Measurements from ENCODE around the gene ZNF492.
"Not testable (repeated sequence)": the region's sequence is repeated elsewhere in the genome, so short reads cannot be mapped to it uniquely, and the experiment has no call there.

The ZNF492 gene

DNA sequence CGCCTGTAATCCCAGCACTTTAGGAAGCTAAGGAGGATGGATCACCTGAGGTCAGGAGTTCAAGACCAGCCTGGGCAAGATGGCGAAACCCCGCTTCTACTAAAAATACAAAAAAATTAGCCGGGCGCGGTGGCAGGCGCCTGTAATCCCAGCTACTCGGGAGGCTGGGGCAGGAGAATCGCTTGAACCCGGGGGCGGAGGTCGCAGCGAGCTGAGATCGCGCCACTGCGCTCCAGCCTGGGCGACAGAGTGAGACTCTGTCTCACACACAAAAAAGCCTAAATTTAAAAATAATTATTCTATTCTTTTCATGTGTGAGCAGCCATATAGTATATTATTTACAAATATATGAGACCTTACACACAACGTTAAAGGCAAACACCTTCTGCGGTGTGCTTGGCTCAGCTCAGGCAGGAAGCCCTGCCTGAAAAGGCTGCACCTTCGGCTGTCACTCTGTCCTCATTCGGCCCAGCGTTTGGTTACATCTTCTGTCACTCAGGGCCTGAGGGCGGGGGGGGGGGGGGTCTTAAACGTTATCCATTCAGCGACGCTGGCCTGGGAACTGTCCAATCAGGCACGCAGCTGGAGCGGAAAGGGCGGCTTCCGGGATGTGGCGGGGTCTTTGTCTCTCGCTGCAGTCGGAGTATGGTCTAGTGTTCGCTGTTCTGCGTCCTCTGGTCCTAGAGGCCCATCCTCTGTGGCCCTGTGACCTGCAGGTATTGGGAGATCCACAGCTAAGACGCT lies at the start of gene ZNF492:
ZNF492 (plus strand) TSS at position 619 of the 744 bp plus-strand sequence. CDS start 19,076 bp downstream, outside the sequence.
- Histone ChIP-seq H3K4me1 (ENCODE audit: control insufficient read depth in 5 of 5, insufficient read depth in 5 of 5, low read length in 5 of 5) (peaks cover 0 to 17% (median 11%) of the 10 kb centered on the region in 5 donors), H3K4me3 (ENCODE audit: low read depth in 1 of 5, low read length in 5 of 5) (peak within 1 kb of the TSS; percentile 76 to 90 (median 82)), H3K9ac (ENCODE audit: low read length in 5 of 5) (peak within 1 kb of the TSS; percentile 63 to 82 (median 70))
- H3K36me3 ChIP-seq (ENCODE audit: control insufficient read depth in 5 of 5, insufficient read depth in 5 of 5, low read length in 5 of 5); H3K9me3 ChIP-seq (ENCODE audit: control insufficient read depth in 5 of 5, low read length in 5 of 5); H3K27ac ChIP-seq (ENCODE audit: low read depth, low read length); H3K27me3 ChIP-seq (ENCODE audit: control insufficient read depth in 5 of 5, insufficient read depth in 4 of 5, low read length in 5 of 5): not testable (repeated sequence)

GRCh38 chr19:22595422-22595821 lies 38.7 kb upstream of the ZNF492 start:
- H3K4me3 ChIP-seq (ENCODE audit: low read depth in 1 of 5, low read length in 5 of 5), result no peak overlapping the region
- H3K27me3 ChIP-seq (ENCODE audit: control insufficient read depth in 5 of 5, insufficient read depth in 4 of 5, low read length in 5 of 5), result peaks cover 0 to 3% (median 0%) of the 10 kb centered on the region in 5 donors
- H3K4me1 ChIP-seq (ENCODE audit: control insufficient read depth in 5 of 5, insufficient read depth in 5 of 5, low read length in 5 of 5), result no peaks in the 10 kb centered on the region
- peaks cover 0 to 13% (median 7%) of the 10 kb centered on the region in 5 donors for H3K9me3 ChIP-seq (ENCODE audit: control insufficient read depth in 5 of 5, low read length in 5 of 5)
- H3K27ac ChIP-seq (ENCODE audit: low read depth, low read length), result no peak overlapping the region
- H3K9ac ChIP-seq (ENCODE audit: low read length in 5 of 5), result no peak overlapping the region
- no peaks in the 10 kb centered on the region for H3K36me3 ChIP-seq (ENCODE audit: control insufficient read depth in 5 of 5, insufficient read depth in 5 of 5, low read length in 5 of 5)

DNA sequence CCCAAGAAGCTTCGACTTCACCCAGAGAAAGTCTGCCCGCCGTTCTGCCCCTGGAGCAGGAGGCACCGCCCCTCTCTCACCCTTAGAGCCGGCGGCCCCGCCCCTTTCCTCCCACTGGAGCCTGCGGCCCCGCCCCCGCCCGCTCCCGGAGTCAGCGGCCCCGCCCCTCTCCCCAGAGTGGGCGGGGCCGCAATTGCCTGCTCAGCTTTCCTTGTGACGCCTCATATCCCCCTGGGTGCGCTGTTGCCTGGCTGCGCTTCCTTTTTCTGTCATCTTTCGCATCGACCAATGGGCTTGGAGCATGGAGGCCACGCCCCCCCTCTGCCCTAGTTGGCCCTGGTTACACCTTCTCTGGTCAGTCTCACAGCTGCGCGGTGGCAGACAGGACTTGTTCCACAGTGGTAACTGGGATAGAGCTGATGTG lies 38.2 kb upstream of the ZNF492 start:
- Histone ChIP-seq H3K9ac (ENCODE audit: low read length in 5 of 5) (no peak overlapping the region), H3K27ac (ENCODE audit: low read depth, low read length) (no peak overlapping the region), H3K4me3 (ENCODE audit: low read depth in 1 of 5, low read length in 5 of 5) (peak overlapping the region in 4 of 5 donors; percentile 22 to 41 (median 34)), H3K4me1 (ENCODE audit: control insufficient read depth in 5 of 5, insufficient read depth in 5 of 5, low read length in 5 of 5) (no peaks in the 10 kb centered on the region), H3K36me3 (ENCODE audit: control insufficient read depth in 5 of 5, insufficient read depth in 5 of 5, low read length in 5 of 5) (no peaks in the 10 kb centered on the region), H3K9me3 (ENCODE audit: control insufficient read depth in 5 of 5, low read length in 5 of 5) (peaks cover 0 to 18% (median 7%) of the 10 kb centered on the region in 5 donors), H3K27me3 (ENCODE audit: control insufficient read depth in 5 of 5, insufficient read depth in 4 of 5, low read length in 5 of 5) (peaks cover 0 to 4% (median 3%) of the 10 kb centered on the region in 5 donors)

GRCh38 chr19:22600690-22601648 lies 33.2 kb upstream of the ZNF492 start:
- H3K9ac ChIP-seq (ENCODE audit: low read length in 5 of 5), result no peak overlapping the region
- H3K27me3 ChIP-seq (ENCODE audit: control insufficient read depth in 5 of 5, insufficient read depth in 4 of 5, low read length in 5 of 5), result peaks cover 0 to 21% (median 5%) of the 10 kb centered on the region in 5 donors
- no peaks in the 10 kb centered on the region for H3K4me1 ChIP-seq (ENCODE audit: control insufficient read depth in 5 of 5, insufficient read depth in 5 of 5, low read length in 5 of 5)
- peaks cover 0 to 27% (median 15%) of the 10 kb centered on the region in 5 donors for H3K9me3 ChIP-seq (ENCODE audit: control insufficient read depth in 5 of 5, low read length in 5 of 5)
- H3K36me3 ChIP-seq (ENCODE audit: control insufficient read depth in 5 of 5, insufficient read depth in 5 of 5, low read length in 5 of 5), result no peaks in the 10 kb centered on the region
- no peak overlapping the region for H3K4me3 ChIP-seq (ENCODE audit: low read depth in 1 of 5, low read length in 5 of 5)
- H3K27ac ChIP-seq (ENCODE audit: low read depth, low read length), result no peak overlapping the region

DNA sequence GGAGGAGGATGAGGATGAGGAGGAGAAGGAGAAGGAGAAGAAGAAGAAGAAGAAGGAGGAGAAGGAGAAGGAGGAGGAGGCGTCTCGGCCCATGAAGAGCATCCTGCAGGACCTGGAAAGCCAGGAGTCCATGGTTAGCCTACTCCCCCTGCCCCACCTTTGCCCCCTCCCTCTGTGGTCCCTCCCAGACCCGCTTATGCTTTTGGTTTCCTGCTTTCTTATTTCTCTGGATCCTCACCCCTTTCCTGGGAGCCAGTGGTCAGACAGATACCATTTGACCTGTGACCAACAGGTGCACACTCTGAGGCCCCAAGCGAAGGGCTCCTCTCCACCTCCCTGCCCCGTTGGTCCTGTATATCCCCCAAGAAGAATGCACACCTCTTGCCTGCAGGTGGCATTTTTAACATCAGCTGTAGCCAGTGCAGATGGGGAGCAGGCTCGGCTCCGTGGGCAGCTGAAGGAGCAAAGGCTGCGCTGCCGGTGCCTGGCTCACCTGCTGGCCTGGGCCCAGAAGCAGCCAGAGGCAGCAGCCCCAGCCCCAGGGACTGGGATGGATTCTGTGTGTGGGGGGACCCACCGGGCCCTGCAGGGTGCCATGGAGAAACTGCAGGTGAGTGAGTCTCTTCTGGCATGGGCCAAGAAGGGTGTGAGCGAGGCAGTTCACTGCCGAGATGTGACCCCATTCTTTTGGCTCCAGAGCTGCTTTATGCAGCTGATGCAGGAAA lies 32.1 kb upstream of the ZNF492 start:
- no peak overlapping the region for H3K27ac ChIP-seq (ENCODE audit: low read depth, low read length)
- H3K4me3 ChIP-seq (ENCODE audit: low read depth in 1 of 5, low read length in 5 of 5), result no peak overlapping the region
- H3K36me3 ChIP-seq (ENCODE audit: control insufficient read depth in 5 of 5, insufficient read depth in 5 of 5, low read length in 5 of 5), result no peaks in the 10 kb centered on the region
- H3K4me1 ChIP-seq (ENCODE audit: control insufficient read depth in 5 of 5, insufficient read depth in 5 of 5, low read length in 5 of 5), result no peaks in the 10 kb centered on the region
- peaks cover 0 to 21% (median 5%) of the 10 kb centered on the region in 5 donors for H3K27me3 ChIP-seq (ENCODE audit: control insufficient read depth in 5 of 5, insufficient read depth in 4 of 5, low read length in 5 of 5)
- H3K9me3 ChIP-seq (ENCODE audit: control insufficient read depth in 5 of 5, low read length in 5 of 5), result peaks cover 0 to 27% (median 11%) of the 10 kb centered on the region in 5 donors
- H3K9ac ChIP-seq (ENCODE audit: low read length in 5 of 5), result no peak overlapping the region

DNA sequence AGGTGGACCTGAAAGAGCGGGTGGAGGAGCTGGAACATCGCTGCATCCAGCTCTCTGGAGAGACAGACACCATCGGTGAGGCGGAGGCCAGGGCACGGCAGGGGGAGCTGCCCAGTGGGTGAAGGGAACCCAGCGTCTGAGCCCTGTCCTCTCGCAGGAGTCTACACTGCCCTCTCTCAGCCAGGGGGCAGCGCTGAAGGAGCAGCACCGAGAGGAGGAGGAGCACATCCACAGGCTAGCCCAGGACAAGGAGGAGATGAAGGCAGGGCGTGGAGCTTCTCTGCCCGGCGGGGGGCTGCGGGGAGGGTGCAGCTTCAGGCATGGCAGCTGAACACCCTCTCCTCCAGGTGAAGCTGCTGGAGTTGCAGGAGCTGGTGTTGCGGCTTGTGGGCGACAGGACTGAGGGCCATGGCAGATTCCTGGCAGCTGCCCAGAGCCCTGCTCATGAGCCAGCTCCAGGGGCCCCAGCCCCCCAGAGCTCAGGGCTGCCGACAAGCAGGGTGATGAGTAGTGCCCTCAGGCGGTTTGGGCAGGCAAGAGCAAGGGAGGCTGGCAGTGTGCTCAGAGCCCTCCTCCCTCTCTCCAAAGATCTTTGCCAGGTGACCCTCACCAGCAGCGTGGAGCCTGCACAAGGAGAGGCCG lies 31.4 kb upstream of the ZNF492 start:
- H3K4me1 ChIP-seq (ENCODE audit: control insufficient read depth in 5 of 5, insufficient read depth in 5 of 5, low read length in 5 of 5), result no peaks in the 10 kb centered on the region
- peaks cover 0 to 27% (median 11%) of the 10 kb centered on the region in 5 donors for H3K9me3 ChIP-seq (ENCODE audit: control insufficient read depth in 5 of 5, low read length in 5 of 5)
- H3K27me3 ChIP-seq (ENCODE audit: control insufficient read depth in 5 of 5, insufficient read depth in 4 of 5, low read length in 5 of 5), result peaks cover 0 to 21% (median 5%) of the 10 kb centered on the region in 5 donors
- H3K36me3 ChIP-seq (ENCODE audit: control insufficient read depth in 5 of 5, insufficient read depth in 5 of 5, low read length in 5 of 5), result no peaks in the 10 kb centered on the region
- H3K4me3 ChIP-seq (ENCODE audit: low read depth in 1 of 5, low read length in 5 of 5), result no peak overlapping the region
- H3K27ac ChIP-seq (ENCODE audit: low read depth, low read length), result no peak overlapping the region
- no peak overlapping the region for H3K9ac ChIP-seq (ENCODE audit: low read length in 5 of 5)

- no peak overlapping the region for H3K27ac ChIP-seq (ENCODE audit: low read depth, low read length)
- H3K4me3 ChIP-seq (ENCODE audit: low read depth in 1 of 5, low read length in 5 of 5), result no peak overlapping the region
- H3K4me1 ChIP-seq (ENCODE audit: control insufficient read depth in 5 of 5, insufficient read depth in 5 of 5, low read length in 5 of 5), result no peaks in the 10 kb centered on the region
- H3K9me3 ChIP-seq (ENCODE audit: control insufficient read depth in 5 of 5, low read length in 5 of 5), result peaks cover 0 to 23% (median 11%) of the 10 kb centered on the region in 5 donors
- H3K27me3 ChIP-seq (ENCODE audit: control insufficient read depth in 5 of 5, insufficient read depth in 4 of 5, low read length in 5 of 5), result peaks cover 0 to 21% (median 5%) of the 10 kb centered on the region in 5 donors
- H3K9ac ChIP-seq (ENCODE audit: low read length in 5 of 5), result no peak overlapping the region
- no peaks in the 10 kb centered on the region for H3K36me3 ChIP-seq (ENCODE audit: control insufficient read depth in 5 of 5, insufficient read depth in 5 of 5, low read length in 5 of 5)
Measured at GRCh38 chr19:22603518-22604440, 30.3 kb upstream of the ZNF492 start.

- Histone ChIP-seq H3K27me3 (ENCODE audit: control insufficient read depth in 5 of 5, insufficient read depth in 4 of 5, low read length in 5 of 5) (peaks cover 0 to 21% (median 2%) of the 10 kb centered on the region in 5 donors), H3K9me3 (ENCODE audit: control insufficient read depth in 5 of 5, low read length in 5 of 5) (peaks cover 0 to 23% (median 11%) of the 10 kb centered on the region in 5 donors), H3K9ac (ENCODE audit: low read length in 5 of 5) (no peak overlapping the region), H3K27ac (ENCODE audit: low read depth, low read length) (no peak overlapping the region), H3K4me1 (ENCODE audit: control insufficient read depth in 5 of 5, insufficient read depth in 5 of 5, low read length in 5 of 5) (no peaks in the 10 kb centered on the region), H3K4me3 (ENCODE audit: low read depth in 1 of 5, low read length in 5 of 5) (no peak overlapping the region), H3K36me3 (ENCODE audit: control insufficient read depth in 5 of 5, insufficient read depth in 5 of 5, low read length in 5 of 5) (no peaks in the 10 kb centered on the region)
Measured at GRCh38 chr19:22604571-22605274, 29.4 kb upstream of the ZNF492 start.

All from subcutaneous abdominal adipose tissue (tissue), 5 donors.